ENCODE data around the gene FRY.

FRY gene

GRCh38 chr13:32191452-32191998 lies 160.0 kb downstream of the FRY start:
- H3K9ac ChIP-seq (ENCODE audit: low read depth, low read length) = no peak overlapping the region
- H3K4me3 ChIP-seq (ENCODE audit: low read depth, low read length) = no peak overlapping the region

DNA sequence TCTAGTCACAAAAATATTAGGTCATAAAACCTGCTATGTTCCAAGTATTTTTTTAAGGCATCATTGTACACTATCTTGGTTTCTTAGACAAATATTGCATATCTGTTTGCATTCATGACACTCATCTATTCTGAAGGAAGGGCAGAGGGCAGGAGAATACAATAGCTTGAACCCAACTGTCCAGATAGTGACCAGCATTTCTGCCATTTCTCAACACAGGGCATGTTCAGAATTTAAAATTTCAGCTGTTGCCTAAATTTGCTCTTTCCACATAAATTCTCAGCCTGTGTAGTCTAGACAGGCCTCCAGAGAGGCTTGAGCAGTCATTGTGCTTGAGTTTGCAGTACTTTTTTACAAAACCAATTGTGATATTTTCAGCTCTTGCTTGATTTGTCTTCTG lies 164.1 kb downstream of the FRY start:
- Histone ChIP-seq H3K4me3 (ENCODE audit: low read depth, low read length) (no peak overlapping the region), H3K27me3 (ENCODE audit: control insufficient read depth, insufficient read depth, low read length) (no peaks in the 10 kb centered on the region), H3K9ac (ENCODE audit: low read depth, low read length) (no peak overlapping the region), H3K36me3 (ENCODE audit: control insufficient read depth, insufficient read depth, low read length) (no peaks in the 10 kb centered on the region), H3K4me1 (ENCODE audit: control insufficient read depth, insufficient read depth, low read length) (no peaks in the 10 kb centered on the region), H3K9me3 (ENCODE audit: control insufficient read depth, insufficient read depth, low read length) (no peaks in the 10 kb centered on the region)

More at GRCh38 chr13:32191452-32191998, 160.0 kb downstream of the FRY start:
- H3K4me1 ChIP-seq (ENCODE audit: control insufficient read depth, insufficient read depth, low read length) = no peaks in the 10 kb centered on the region
- H3K36me3 ChIP-seq (ENCODE audit: control insufficient read depth, insufficient read depth, low read length) = no peaks in the 10 kb centered on the region
- H3K27me3 ChIP-seq (ENCODE audit: control insufficient read depth, insufficient read depth, low read length) = no peaks in the 10 kb centered on the region
- H3K9me3 ChIP-seq (ENCODE audit: control insufficient read depth, insufficient read depth, low read length) = no peaks in the 10 kb centered on the region

DNA sequence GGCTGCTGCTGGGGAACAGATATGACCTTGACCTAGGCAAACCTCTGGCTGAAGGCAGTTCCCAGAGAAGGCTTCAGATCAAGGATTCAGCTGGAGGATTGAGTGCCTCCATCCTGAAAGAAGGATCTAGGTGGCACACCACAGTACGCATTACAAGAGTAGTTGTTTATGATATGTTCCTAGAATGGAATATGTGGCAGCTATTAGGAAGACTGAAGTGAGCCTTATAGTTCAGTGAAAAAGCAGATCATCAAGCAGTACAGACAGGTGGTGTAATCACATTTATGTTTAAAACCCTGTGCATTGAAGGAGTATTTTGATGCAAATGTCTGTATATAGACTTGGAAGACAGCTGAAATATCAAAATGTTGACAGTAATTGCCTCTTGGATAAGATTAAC lies 167.6 kb downstream of the FRY start:
- Histone ChIP-seq H3K36me3 (ENCODE audit: control insufficient read depth, insufficient read depth, low read length) (no peaks in the 10 kb centered on the region), H3K27me3 (ENCODE audit: control insufficient read depth, insufficient read depth, low read length) (no peaks in the 10 kb centered on the region)

GRCh38 chr13:32200741-32201140 lies 169.2 kb downstream of the FRY start:
- no peaks in the 10 kb centered on the region for H3K4me1 ChIP-seq (ENCODE audit: control insufficient read depth, insufficient read depth, low read length)
- H3K4me3 ChIP-seq (ENCODE audit: low read depth, low read length) = no peak overlapping the region
- H3K36me3 ChIP-seq (ENCODE audit: control insufficient read depth, insufficient read depth, low read length) = no peaks in the 10 kb centered on the region
- H3K9me3 ChIP-seq (ENCODE audit: control insufficient read depth, insufficient read depth, low read length) = no peaks in the 10 kb centered on the region
- no peaks in the 10 kb centered on the region for H3K27me3 ChIP-seq (ENCODE audit: control insufficient read depth, insufficient read depth, low read length)
- no peak overlapping the region for H3K9ac ChIP-seq (ENCODE audit: low read depth, low read length)

More for the DNA sequence above, 167.6 kb downstream of the FRY start:
- no peak overlapping the region for H3K4me3 ChIP-seq (ENCODE audit: low read depth, low read length)
- no peak overlapping the region for H3K9ac ChIP-seq (ENCODE audit: low read depth, low read length)
- no peaks in the 10 kb centered on the region for H3K9me3 ChIP-seq (ENCODE audit: control insufficient read depth, insufficient read depth, low read length)
- H3K4me1 ChIP-seq (ENCODE audit: control insufficient read depth, insufficient read depth, low read length) = no peaks in the 10 kb centered on the region

DNA sequence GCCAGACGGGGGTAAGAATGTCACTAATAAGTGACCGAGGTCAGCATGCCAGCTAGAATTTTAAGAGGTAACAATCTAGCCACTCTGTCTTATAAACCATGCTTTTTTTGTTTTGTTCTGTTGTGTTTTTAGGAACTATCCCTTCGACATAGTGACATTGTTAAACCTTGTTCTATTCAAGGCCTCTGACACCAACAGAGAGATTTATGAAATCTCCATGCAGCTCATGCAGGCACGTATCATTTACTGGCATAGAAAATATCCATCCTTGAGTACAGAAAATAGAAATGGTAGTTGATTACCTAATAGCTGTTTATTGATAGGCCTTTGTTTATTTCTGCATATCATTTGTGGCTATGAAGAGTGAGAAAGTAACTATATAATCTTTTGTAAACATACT lies 170.2 kb downstream of the FRY start:
- H3K27me3 ChIP-seq (ENCODE audit: control insufficient read depth, insufficient read depth, low read length) = no peaks in the 10 kb centered on the region
- no peaks in the 10 kb centered on the region for H3K9me3 ChIP-seq (ENCODE audit: control insufficient read depth, insufficient read depth, low read length)
- no peaks in the 10 kb centered on the region for H3K36me3 ChIP-seq (ENCODE audit: control insufficient read depth, insufficient read depth, low read length)
- H3K9ac ChIP-seq (ENCODE audit: low read depth, low read length) = no peak overlapping the region
- H3K4me3 ChIP-seq (ENCODE audit: low read depth, low read length) = no peak overlapping the region
- no peaks in the 10 kb centered on the region for H3K4me1 ChIP-seq (ENCODE audit: control insufficient read depth, insufficient read depth, low read length)

GRCh38 chr13:32202268-32202667 lies 170.7 kb downstream of the FRY start:
- H3K36me3 ChIP-seq (ENCODE audit: control insufficient read depth, insufficient read depth, low read length) = no peaks in the 10 kb centered on the region
- H3K9me3 ChIP-seq (ENCODE audit: control insufficient read depth, insufficient read depth, low read length) = no peaks in the 10 kb centered on the region
- H3K9ac ChIP-seq (ENCODE audit: low read depth, low read length) = no peak overlapping the region
- H3K4me3 ChIP-seq (ENCODE audit: low read depth, low read length) = no peak overlapping the region
- H3K27me3 ChIP-seq (ENCODE audit: control insufficient read depth, insufficient read depth, low read length) = no peaks in the 10 kb centered on the region
- no peaks in the 10 kb centered on the region for H3K4me1 ChIP-seq (ENCODE audit: control insufficient read depth, insufficient read depth, low read length)

GRCh38 chr13:32203221-32203620 lies 171.6 kb downstream of the FRY start:
- H3K4me1 ChIP-seq (ENCODE audit: control insufficient read depth, insufficient read depth, low read length) = no peaks in the 10 kb centered on the region
- H3K27me3 ChIP-seq (ENCODE audit: control insufficient read depth, insufficient read depth, low read length) = no peaks in the 10 kb centered on the region
- no peaks in the 10 kb centered on the region for H3K9me3 ChIP-seq (ENCODE audit: control insufficient read depth, insufficient read depth, low read length)

DNA sequence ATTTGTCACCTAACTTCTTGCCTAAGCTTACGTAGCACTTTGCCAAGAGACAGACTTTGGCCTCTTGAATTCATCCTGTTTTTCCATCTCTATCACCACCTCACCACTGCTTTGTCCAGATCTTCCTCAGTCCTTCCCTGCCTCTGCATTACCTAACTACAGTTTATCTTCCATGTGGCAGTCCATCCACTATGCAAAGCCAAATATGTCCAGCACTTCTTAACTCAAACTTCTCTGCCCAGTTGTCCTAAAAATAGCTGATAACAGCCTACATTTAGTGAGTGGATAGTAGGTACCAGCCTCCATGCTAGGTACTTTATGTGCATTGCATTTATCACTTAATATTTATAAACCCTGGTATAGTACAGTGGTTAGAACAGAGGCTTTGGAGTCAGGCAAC lies 172.2 kb downstream of the FRY start:
- Histone ChIP-seq H3K9ac (ENCODE audit: low read depth, low read length) (no peak overlapping the region), H3K9me3 (ENCODE audit: control insufficient read depth, insufficient read depth, low read length) (no peaks in the 10 kb centered on the region), H3K36me3 (ENCODE audit: control insufficient read depth, insufficient read depth, low read length) (no peaks in the 10 kb centered on the region), H3K4me1 (ENCODE audit: control insufficient read depth, insufficient read depth, low read length) (no peaks in the 10 kb centered on the region), H3K4me3 (ENCODE audit: low read depth, low read length) (no peak overlapping the region), H3K27me3 (ENCODE audit: control insufficient read depth, insufficient read depth, low read length) (no peaks in the 10 kb centered on the region)

More at GRCh38 chr13:32203221-32203620, 171.6 kb downstream of the FRY start:
- Histone ChIP-seq H3K9ac (ENCODE audit: low read depth, low read length) (no peak overlapping the region), H3K36me3 (ENCODE audit: control insufficient read depth, insufficient read depth, low read length) (no peaks in the 10 kb centered on the region), H3K4me3 (ENCODE audit: low read depth, low read length) (no peak overlapping the region)

GRCh38 chr13:32205431-32206096 lies 174.0 kb downstream of the FRY start:
- no peaks in the 10 kb centered on the region for H3K4me1 ChIP-seq (ENCODE audit: control insufficient read depth, insufficient read depth, low read length)
- no peak overlapping the region for H3K4me3 ChIP-seq (ENCODE audit: low read depth, low read length)
- no peaks in the 10 kb centered on the region for H3K27me3 ChIP-seq (ENCODE audit: control insufficient read depth, insufficient read depth, low read length)
- no peak overlapping the region for H3K9ac ChIP-seq (ENCODE audit: low read depth, low read length)
- H3K9me3 ChIP-seq (ENCODE audit: control insufficient read depth, insufficient read depth, low read length) = no peaks in the 10 kb centered on the region
- H3K36me3 ChIP-seq (ENCODE audit: control insufficient read depth, insufficient read depth, low read length) = no peaks in the 10 kb centered on the region

GRCh38 chr13:32206097-32206740 lies 174.6 kb downstream of the FRY start:
- no peaks in the 10 kb centered on the region for H3K27me3 ChIP-seq (ENCODE audit: control insufficient read depth, insufficient read depth, low read length)
- no peaks in the 10 kb centered on the region for H3K36me3 ChIP-seq (ENCODE audit: control insufficient read depth, insufficient read depth, low read length)
- H3K9ac ChIP-seq (ENCODE audit: low read depth, low read length) = no peak overlapping the region
- H3K4me1 ChIP-seq (ENCODE audit: control insufficient read depth, insufficient read depth, low read length) = no peaks in the 10 kb centered on the region
- no peak overlapping the region for H3K4me3 ChIP-seq (ENCODE audit: low read depth, low read length)
- no peaks in the 10 kb centered on the region for H3K9me3 ChIP-seq (ENCODE audit: control insufficient read depth, insufficient read depth, low read length)

DNA sequence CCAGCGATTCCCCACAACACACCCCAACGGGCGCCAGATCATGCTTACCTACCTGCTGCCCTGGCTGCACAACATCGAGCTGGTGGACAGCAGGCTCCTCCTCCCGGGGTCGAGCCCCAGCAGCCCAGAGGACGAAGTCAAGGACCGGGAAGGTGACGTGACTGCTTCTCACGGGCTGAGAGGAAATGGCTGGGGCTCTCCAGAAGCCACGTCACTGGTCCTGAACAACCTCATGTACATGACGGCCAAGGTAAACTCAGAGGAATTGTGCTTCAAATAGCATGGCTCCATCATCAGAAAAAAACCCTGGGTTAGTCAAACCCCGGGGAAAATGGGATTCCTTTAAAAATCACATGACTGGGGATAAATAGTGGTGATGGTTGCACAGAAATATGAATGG lies 177.3 kb downstream of the FRY start:
- Histone ChIP-seq H3K9me3 (ENCODE audit: control insufficient read depth, insufficient read depth, low read length) (no peaks in the 10 kb centered on the region), H3K27me3 (ENCODE audit: control insufficient read depth, insufficient read depth, low read length) (no peaks in the 10 kb centered on the region), H3K4me1 (ENCODE audit: control insufficient read depth, insufficient read depth, low read length) (no peaks in the 10 kb centered on the region), H3K36me3 (ENCODE audit: control insufficient read depth, insufficient read depth, low read length) (no peaks in the 10 kb centered on the region), H3K9ac (ENCODE audit: low read depth, low read length) (no peak overlapping the region), H3K4me3 (ENCODE audit: low read depth, low read length) (no peak overlapping the region)

GRCh38 chr13:32209652-32210051 lies 178.1 kb downstream of the FRY start:
- Histone ChIP-seq H3K4me1 (ENCODE audit: control insufficient read depth, insufficient read depth, low read length) (no peaks in the 10 kb centered on the region), H3K4me3 (ENCODE audit: low read depth, low read length) (no peak overlapping the region), H3K27me3 (ENCODE audit: control insufficient read depth, insufficient read depth, low read length) (no peaks in the 10 kb centered on the region), H3K9me3 (ENCODE audit: control insufficient read depth, insufficient read depth, low read length) (no peaks in the 10 kb centered on the region), H3K9ac (ENCODE audit: low read depth, low read length) (no peak overlapping the region), H3K36me3 (ENCODE audit: control insufficient read depth, insufficient read depth, low read length) (no peaks in the 10 kb centered on the region)
